Neural crest cell (in vitro differentiated cells): Measurements from ENCODE around the gene NDUFS6. TPM values are rescaled to one million over a fixed set of nuclear protein-coding genes. Genes with fewer than 3 reads are reported as not detected.

Experiments used
- DNase-seq: peaks from one replicate; pipeline ENCODE4 v3.0.0; 2021; ENCODE audit warnings: low read depth, mixed read lengths, low spot score
- H3K27ac Mint-ChIP-seq: one replicate; pipeline ENCODE4 v1.8.0; 2021; ENCODE audit warnings: mild to moderate bottlenecking, mixed read lengths; ENCODE audit not compliant: unreplicated experiment
- H3K27me3 Mint-ChIP-seq: 2 replicates; pipeline ENCODE4 v1.8.0; 2021; ENCODE audit warnings: low read depth, mild to moderate bottlenecking, mixed read lengths
- H3K36me3 Mint-ChIP-seq: 2 replicates; pipeline ENCODE4 v1.8.0; 2021; ENCODE audit warnings: low read depth, mild to moderate bottlenecking, mixed read lengths
- H3K4me1 Mint-ChIP-seq: 2 replicates; pipeline ENCODE4 v1.8.0; 2021; ENCODE audit warnings: mixed read lengths
- H3K4me3 Mint-ChIP-seq: one replicate; pipeline ENCODE4 v1.8.0; 2021; ENCODE audit warnings: mild to moderate bottlenecking, mixed read lengths
- H3K9me3 Mint-ChIP-seq: 2 replicates; pipeline ENCODE4 v1.8.0; 2021; ENCODE audit warnings: mixed read lengths
- total RNA-seq: library from RNA; stranded (reverse); gene quantifications from 2 replicates; pipeline ENCODE4 v1.2.1, GENCODE V29; 2021
- TF ChIP-seq, protein P1 (sequence below): fragments of 200-600 bp; sonication (generic); conservative IDR thresholded peaks from 2 replicates; pipeline ENCODE4 v1.5.0; 2021; ENCODE audit warnings: antibody characterized with exemption, mild to moderate bottlenecking

Gene NDUFS6
- total RNA-seq, 1 donor from 2014 or later: 50.2 TPM

DNA sequence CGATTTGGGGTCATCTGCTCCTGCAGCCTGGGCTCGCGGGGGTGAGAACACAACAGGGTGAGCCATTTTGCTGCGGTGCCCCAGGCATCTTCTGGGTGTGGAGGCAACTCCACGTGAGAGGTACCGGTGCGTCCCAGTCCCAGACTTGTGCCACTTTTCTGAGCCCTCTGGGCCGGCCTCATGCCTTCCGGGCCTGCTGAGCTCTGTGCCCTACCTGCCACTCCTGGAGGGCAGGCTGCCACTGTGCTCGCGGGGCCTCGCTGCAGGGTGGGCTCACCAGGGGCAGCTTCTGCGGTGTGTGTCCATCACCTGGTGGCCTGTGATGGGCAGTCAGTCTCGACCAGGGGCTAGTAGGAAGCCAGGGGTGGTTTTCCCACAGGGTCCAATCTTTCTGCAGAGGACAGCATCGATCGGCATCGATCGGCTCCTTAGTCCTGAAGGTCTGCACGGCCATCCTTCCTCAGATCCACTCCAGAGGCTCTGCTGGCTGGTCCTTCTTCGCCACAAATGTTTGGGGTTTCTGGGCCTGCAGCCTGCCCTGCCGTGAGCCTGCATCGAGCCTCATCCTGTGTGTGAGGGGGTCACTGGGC lies 58.9 kb downstream of the NDUFS6 start:
- H3K36me3 Mint-ChIP-seq: no peaks in the 10 kb centered on the region
- H3K27me3 Mint-ChIP-seq: no peaks in the 10 kb centered on the region
- H3K9me3 Mint-ChIP-seq: no peaks in the 10 kb centered on the region
- TF ChIP-seq, protein P1, sequence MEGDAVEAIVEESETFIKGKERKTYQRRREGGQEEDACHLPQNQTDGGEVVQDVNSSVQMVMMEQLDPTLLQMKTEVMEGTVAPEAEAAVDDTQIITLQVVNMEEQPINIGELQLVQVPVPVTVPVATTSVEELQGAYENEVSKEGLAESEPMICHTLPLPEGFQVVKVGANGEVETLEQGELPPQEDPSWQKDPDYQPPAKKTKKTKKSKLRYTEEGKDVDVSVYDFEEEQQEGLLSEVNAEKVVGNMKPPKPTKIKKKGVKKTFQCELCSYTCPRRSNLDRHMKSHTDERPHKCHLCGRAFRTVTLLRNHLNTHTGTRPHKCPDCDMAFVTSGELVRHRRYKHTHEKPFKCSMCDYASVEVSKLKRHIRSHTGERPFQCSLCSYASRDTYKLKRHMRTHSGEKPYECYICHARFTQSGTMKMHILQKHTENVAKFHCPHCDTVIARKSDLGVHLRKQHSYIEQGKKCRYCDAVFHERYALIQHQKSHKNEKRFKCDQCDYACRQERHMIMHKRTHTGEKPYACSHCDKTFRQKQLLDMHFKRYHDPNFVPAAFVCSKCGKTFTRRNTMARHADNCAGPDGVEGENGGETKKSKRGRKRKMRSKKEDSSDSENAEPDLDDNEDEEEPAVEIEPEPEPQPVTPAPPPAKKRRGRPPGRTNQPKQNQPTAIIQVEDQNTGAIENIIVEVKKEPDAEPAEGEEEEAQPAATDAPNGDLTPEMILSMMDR: no peak
- no peak overlapping the region for H3K27ac Mint-ChIP-seq
- H3K4me3 Mint-ChIP-seq: no peak overlapping the region
- no peak for DNase-seq
- H3K4me1 Mint-ChIP-seq: no peaks in the 10 kb centered on the region

DNA sequence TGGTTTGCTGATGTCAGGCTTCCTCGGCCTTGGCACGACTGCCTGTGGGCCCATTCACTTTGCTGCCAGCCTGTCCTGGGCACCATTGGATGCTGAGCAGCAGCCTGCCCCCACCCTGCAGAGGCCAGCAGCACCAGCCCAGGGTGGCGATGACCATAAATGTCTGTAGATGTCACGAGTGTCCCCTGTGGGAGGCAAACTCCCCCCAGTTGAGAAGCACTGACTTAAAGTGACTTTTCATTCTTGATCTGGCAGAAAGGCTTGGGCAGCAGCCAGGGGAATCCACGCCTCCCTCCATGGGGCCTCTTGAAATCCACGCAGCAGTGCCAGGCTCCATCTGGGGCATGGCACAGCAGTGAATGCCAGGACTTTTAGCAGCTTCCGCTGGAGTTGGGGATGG lies 59.7 kb downstream of the NDUFS6 start:
- Mint-ChIP-seq H3K9me3 (no peaks in the 10 kb centered on the region), H3K27me3 (peaks cover 3% of the 10 kb centered on the region), H3K36me3 (no peaks in the 10 kb centered on the region), H3K4me1 (no peaks in the 10 kb centered on the region), H3K27ac (no peak overlapping the region), H3K4me3 (no peak overlapping the region)
- no peak for DNase-seq
- TF ChIP-seq, protein P1: no peak

DNA sequence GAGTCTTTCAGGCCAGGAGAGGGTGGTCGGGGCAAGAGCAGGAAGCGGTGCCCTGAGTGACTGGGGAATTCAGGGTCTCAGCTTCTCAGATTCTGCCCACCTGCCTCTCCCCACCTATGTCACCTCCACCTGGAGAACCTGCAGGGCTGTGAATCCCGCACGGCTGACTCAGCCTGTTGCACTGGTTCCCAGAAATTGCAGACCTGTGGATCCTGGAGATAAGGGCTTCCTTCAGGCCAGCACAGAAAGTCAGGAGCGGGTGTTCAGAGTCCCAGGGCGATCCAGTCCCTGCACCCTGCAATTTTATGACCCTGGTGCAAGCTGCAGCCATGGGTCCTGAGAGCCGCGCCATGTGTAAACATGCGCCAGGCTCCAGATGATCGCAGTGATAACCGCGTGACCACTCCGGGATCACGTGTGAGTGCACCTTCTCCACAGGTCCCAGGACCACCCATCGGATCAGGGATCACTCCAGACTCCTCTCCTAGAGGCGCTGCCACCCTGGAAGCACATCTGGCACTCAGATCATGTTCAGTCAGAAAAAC lies 63.8 kb downstream of the NDUFS6 start:
- no peaks in the 10 kb centered on the region for H3K9me3 Mint-ChIP-seq
- H3K27me3 Mint-ChIP-seq: peaks cover 23% of the 10 kb centered on the region
- H3K4me1 Mint-ChIP-seq: no peaks in the 10 kb centered on the region
- TF ChIP-seq, protein P1: no peak
- no peak overlapping the region for H3K4me3 Mint-ChIP-seq
- no peak for DNase-seq
- H3K27ac Mint-ChIP-seq: no peak overlapping the region
- no peaks in the 10 kb centered on the region for H3K36me3 Mint-ChIP-seq

DNA sequence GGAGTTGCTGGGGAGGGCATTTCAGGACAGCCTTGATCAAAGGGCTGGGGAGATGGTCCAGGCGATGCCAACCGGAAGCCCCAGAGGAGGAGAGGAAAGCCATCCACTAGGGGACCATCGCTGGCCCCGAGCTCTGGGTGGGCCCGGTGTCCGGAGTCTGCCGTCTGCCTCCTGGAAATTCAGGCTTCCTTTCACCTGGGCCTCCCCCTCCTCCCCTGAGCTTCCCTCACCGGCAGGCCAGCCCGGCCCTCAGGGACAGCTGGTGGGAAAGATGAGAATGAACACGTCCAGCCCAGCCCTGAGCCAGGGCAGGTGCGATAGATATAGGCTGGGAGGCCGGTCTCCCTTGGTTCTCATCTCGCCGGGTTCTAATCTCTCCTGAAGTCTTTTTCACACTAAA lies 64.3 kb downstream of the NDUFS6 start:
- no peak overlapping the region for H3K4me3 Mint-ChIP-seq
- DNase-seq: no peak
- H3K27ac Mint-ChIP-seq: no peak overlapping the region
- H3K9me3 Mint-ChIP-seq: no peaks in the 10 kb centered on the region
- H3K27me3 Mint-ChIP-seq: peaks cover 23% of the 10 kb centered on the region
- H3K4me1 Mint-ChIP-seq: no peaks in the 10 kb centered on the region
- no peaks in the 10 kb centered on the region for H3K36me3 Mint-ChIP-seq
- TF ChIP-seq, protein P1: no peak

Other genes with a start within 250 kb of the NDUFS6 start
- 50.8 and 53.2 TPM in 2 replicates for gene MRPL36, start 1.6 kb upstream of the NDUFS6 start, total RNA-seq
- gene IRX4, start 81.5 kb downstream of the NDUFS6 start, total RNA-seq: 0.28 and 0.77 TPM in 2 replicates